GM21786 (cell line): ENCODE data around the gene MICU1.
"Not testable (repeated sequence)": the region's sequence is repeated elsewhere in the genome, so short reads cannot be mapped to it uniquely, and the experiment has no call there.

Source experiments
- ATAC-seq: cut with Tn5 transposase; IDR thresholded peaks from one replicate; pipeline ENCODE4 v1.9.1; 2021; ENCODE audit not compliant: unreplicated experiment

Gene MICU1

GRCh38 chr10:72506474-72506873, 119.4 kb downstream of the MICU1 start:
- no peak for ATAC-seq

GRCh38 chr10:72505435-72505834, 120.4 kb downstream of the MICU1 start:
- no peak for ATAC-seq

DNA sequence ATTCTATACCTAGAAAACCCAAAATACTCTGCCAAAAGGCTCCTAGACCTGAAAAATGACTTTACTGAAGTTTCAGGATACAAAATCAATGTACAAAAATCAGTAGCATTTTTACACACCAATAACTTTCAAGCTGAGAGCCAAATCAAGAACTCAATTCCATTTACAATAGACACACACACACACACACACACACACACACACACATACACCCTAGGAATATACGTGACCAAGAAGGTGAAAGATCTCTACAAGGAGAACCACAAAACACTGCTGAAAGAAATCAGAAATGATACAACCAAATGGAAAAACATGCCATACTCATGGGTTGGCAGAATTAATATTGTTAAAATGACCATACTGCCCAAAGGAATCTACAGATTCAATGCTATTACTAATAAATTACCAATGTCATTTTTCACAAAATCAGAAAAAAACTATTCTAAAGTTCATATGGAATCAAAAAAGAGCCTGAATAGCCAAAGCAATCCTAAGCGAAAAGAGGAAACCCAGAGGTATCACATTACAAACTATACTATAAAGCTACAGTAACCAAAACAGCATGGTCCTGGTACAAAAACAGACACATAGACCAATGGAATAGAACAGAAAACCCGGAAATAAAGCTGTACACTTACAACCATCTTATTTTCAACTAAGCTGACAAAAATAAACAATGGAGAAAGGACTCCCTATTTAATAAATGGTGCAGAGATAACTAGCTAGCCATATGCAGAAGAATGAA, 122.0 kb downstream of the MICU1 start:
- ATAC-seq, result no peak

- ATAC-seq, result no peak
Observed at GRCh38 chr10:72503241-72503640, 122.6 kb downstream of the MICU1 start.

DNA sequence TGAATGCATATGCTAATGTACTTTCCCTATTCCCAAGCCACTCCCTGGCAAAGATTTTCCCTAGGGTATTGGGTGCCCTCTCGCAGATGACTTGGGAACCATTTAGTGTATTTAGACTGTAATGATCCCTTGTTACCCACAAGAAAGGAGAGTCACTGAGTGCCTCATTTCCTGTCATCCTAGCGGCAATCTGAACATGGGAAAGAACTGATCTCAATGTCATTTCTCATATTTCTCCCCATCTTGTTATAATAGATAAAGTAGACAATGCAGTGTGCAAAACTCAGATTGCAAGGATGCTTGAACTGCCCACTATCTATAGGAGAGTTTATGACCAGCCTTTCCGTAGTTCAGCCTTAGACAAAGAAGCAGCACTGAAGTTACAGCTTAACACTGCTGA, 123.3 kb downstream of the MICU1 start:
- ATAC-seq, result no peak

DNA sequence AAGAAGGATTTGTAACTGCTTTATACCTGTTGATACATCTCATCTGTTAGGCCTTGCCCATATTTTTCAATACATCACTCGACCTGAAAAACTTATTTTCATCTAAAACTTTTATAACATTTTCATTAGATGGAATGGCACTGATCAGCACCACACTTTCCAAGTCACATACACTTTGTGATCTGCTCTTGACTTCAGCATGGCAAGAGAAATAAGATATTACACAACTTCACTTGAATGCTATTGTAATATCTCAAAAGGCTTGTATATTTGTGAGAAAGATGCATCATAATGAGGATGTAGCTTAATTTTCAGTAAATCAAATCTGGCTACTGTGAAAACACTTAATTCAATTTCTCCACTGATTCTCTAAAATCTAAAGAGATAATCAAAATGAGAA, 126.2 kb downstream of the MICU1 start:
- no peak for ATAC-seq

- no peak for ATAC-seq
Observed at GRCh38 chr10:72490951-72491350, 134.9 kb downstream of the MICU1 start.

DNA sequence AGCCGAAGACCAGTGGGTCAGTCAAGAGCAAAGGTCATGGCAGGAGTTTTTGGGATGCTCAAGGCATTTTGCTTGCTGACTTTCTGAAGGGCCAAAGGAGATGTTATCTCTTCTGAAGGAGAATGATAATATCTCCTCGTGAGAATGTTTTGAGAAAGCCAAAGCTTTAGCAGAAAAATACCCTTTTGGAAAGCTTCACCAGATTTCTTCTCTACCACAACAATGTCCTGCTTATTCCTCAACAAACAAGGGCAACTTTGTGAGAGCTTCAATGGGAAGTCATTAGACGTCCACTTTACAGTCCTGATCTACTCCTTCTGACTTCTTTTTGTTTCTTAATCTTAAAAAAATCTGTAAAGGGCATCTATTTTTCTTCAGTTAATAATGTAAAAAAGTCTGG, 138.4 kb downstream of the MICU1 start:
- ATAC-seq, result no peak

DNA sequence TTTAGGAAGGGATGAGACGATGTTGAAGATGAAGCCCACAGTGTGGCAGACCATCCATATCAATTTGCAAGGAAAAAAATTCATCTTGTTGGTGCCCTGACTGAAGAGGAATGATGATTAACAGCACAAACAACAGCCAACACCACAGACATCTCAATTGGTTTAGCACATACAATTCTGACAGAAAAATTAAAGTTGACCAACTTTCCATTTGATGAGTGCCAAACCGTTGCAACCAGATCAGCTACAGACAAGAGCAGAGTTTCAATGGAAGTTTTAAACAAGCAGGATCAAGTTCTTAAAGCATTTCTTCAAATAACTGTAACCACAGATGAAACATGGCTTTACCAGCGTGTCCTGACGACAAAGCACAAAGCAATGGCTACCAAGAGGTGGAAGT, 138.8 kb downstream of the MICU1 start:
- no peak for ATAC-seq

DNA sequence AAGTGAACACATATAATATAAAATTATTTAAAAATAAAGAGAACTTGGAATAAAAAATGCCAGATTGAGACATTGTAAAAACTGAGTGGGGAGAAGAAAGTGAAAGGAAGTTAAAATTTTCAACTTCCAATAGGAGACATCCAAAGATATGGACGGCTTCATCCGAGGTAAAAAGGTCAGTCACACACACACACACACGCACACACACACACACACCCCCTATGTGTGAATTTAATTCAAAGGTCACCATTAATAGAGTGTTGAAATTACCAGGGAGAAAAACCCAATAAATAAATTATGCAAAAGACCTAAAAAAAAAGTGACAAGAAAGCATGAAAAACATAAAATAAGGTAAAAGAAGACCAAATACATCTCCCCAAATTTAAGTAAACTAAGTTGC, 140.2 kb downstream of the MICU1 start:
- ATAC-seq, result no peak

- no peak for ATAC-seq
Observed at GRCh38 chr10:72484521-72484920, 141.4 kb downstream of the MICU1 start.

GRCh38 chr10:72483471-72483870, 142.4 kb downstream of the MICU1 start:
- no peak for ATAC-seq

DNA sequence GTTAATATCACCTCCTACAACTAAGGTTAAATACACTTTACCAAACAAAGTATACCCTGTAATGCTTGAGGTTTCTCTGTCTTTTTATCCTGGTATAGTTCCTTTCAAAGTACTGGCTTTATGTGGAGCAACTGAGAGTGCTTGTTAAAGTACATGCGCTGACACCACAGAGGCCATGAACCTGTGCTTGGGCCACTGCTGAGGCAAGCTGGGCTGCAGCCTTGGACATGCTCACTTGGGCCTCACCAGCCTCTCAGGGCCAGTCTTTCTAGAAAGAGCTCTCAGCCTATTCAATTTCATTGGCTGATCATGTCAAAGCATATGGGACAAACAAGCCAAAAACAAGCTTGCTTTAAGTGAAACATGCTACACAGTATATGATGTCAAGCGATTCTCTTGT, 145.0 kb downstream of the MICU1 start:
- ATAC-seq, result no peak

- ATAC-seq, result no peak
Observed at GRCh38 chr10:72477463-72477862, 148.4 kb downstream of the MICU1 start.

DNA sequence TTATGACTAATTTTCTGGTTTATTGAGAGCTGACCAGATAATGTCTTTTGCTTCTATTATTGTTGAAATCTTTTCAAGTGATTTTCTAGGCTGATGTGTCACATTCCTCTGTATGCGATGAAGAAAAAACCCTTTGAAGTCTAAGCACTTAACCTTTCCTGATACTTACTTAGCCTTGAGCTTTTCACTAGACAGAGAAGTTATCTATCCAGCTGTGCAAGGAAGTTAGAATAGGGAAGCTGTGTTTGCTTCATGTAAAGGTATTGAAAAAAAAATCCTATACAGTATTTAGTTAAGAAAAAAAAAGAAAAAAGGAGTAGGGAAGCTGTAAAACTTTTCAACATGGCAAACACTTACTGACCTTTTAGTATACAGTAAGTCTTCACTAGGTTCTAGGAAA, 153.6 kb downstream of the MICU1 start:
- no peak for ATAC-seq

GRCh38 chr10:72470666-72471065, 155.2 kb downstream of the MICU1 start:
- ATAC-seq, result no peak

DNA sequence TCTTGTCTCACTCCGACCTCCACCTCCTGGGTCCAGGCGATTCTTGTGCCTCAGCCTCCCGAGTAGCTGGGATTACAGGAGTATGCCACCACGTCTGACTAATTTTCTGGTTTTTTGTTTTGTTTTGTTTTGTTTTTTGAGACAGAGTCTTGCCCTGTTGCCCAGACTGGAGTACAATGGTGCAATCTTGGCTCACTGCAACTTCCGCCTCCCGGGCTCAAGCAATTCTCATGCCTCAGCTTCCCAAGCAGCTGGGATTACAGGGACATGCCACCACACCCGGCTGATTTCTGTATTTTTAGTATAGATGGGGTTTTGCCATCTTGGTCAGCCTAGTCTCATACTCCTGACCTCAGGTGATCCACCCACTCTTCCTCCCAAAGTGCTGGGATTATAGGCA, 158.8 kb downstream of the MICU1 start:
- ATAC-seq, result not testable (repeated sequence)

GRCh38 chr10:72466018-72466417, 159.9 kb downstream of the MICU1 start:
- no peak for ATAC-seq

- no peak for ATAC-seq
Observed at GRCh38 chr10:72464438-72464837, 161.4 kb downstream of the MICU1 start.

DNA sequence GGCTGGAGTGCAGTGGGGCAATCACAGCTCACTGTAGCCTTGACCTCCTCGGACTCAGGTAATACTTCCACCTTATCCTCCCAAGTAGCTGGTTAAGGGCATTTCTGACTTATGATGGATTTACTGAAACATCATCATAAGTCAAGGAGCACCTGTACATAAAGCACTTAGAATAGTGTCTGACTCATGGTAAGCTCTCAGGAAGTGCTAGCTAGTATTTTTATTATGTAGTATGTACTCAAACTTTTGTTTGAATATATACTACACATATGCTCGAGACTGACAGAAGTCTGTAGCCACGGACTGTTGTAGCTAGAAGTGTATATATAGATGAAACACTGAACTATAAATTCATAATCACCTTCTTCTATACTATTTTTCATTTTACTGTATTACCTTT, 163.6 kb downstream of the MICU1 start:
- no peak for ATAC-seq

DNA sequence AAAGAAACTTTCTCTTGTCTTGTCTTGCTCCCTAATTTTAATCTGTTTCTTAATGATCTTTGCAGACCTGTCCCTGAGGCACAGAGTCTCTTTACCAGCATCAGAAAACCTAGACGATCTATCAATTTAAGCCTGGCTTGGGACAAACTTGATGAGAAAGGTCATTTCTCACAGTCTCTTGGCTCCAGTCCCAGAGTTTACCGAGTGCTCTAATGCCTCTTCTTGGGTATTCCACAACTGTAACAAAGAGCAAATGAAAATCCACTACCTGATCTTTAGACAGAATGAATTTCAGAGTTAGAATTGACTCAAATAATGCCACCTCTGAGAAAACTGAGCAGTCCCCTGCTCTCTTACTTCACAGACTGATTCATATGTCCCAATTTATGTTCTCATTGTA, 164.8 kb downstream of the MICU1 start:
- ATAC-seq, result no peak

DNA sequence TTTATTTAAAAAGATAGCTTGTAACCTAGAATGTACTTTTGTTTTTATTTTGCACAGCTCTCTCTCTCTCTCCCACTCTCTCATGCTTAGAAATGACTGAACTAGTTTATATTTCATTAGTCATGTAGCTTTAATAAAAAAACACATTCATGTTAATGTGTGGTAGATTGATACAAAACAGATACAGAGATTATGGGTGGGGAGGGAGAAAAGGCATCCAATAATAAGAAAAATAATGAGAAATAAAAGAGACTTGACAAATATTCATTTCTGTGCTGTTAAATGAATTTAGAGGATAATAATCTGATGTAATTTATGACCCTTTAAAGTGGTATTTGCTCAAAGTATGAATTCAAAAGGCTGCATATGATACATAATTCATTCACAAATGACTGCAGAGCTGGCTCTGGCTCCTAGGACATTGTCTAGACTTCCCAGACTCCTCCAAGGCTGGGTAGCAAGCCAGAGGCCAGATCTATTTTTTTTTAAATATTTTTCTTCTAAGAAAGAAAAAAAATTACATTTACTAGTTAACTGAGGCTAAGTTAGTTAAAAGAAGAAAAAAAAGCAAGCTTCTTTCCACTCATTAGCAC, 165.5 kb downstream of the MICU1 start:
- ATAC-seq, result no peak

GRCh38 chr10:72459301-72459700, 166.6 kb downstream of the MICU1 start:
- ATAC-seq, result no peak
